ENCODE results near the gene TMEM237.
A peak's percentile ranks its signal among the peaks of the same experiment; 100 is the strongest.
"Not testable (repeated sequence)": the region's sequence is repeated elsewhere in the genome, so short reads cannot be mapped to it uniquely, and the experiment has no call there.

Gene TMEM237, protein sequence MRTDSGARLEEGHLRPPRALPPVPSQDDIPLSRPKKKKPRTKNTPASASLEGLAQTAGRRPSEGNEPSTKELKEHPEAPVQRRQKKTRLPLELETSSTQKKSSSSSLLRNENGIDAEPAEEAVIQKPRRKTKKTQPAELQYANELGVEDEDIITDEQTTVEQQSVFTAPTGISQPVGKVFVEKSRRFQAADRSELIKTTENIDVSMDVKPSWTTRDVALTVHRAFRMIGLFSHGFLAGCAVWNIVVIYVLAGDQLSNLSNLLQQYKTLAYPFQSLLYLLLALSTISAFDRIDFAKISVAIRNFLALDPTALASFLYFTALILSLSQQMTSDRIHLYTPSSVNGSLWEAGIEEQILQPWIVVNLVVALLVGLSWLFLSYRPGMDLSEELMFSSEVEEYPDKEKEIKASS

DNA sequence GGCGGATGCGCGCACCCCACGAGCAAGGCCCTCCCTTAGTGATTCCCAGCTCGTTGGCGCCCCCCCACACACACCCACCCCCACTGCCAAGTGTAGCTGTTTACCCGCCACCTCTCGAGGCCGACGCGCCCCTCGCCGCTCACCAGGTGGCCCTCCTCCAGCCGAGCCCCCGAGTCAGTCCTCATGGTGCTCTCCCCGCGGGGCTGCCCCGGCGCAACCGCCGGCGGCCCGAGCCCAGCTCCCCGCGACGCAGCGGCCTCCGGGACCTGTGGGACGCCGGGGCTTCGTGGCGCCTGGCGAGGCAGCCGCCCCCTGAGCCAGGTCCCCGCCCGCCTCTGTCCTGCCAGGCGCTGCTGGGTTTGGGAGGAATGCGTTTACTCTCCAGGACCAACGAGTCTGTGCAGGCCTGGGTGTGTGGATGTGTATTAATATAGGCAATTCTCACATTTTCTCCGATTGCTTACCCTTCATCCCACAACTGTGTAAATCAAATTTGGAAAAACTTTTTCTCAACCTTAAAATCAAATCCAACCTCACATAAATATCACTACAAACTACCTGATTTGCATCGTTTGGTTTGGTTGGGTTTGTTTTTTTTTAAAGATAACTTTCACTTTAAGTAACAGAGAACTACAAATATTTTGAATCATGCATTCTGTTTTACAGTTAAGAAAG, at the start of gene TMEM237:
Gene TMEM237, minus strand, starts transcription at position 288 of the 675 bp plus-strand sequence. Its CDS starts 103 bp downstream, at position 185.
- peak; percentile 13 for DNase-seq (ENCODE audit: low read depth)

DNA sequence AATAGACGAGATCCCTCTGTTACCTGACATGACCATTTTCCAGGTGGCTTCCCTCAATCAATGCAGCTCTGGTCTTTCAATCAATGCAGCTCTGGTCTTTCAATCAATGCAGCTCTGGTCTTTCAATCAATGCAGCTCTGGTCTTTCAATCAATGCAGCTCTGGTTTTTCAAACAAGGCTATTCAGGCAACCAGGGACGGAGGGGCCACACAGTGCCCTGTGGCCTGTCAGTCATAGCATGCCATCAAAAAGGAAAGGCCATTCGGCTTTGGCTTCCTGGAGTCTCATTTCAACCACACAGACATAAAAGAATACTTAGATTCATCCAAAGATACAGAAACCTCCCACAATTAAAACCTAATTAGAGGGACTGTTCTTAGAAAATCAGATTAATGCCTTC, 41.9 kb upstream of the TMEM237 start:
- DNase-seq (ENCODE audit: low read depth), result no peak

DNA sequence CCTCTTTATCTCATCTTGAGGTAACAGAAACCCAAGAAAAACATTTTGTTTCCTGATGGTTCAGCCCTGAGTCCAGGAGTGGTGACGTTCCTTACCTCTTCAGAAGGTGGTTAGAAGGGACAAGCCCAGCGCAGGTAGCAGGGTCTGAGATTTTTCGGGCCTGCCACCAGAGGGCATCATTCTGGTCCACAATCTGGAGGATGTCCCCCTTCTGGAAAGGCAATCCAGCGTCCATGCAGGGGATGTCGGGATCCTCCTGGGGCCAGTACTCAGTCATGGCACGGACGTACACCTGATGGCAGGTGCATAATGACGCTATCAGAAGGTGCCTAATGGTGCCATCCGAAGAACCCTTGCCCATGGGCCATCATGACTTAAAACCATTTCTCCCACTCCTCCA, 37.4 kb upstream of the TMEM237 start:
- no peak for DNase-seq (ENCODE audit: low read depth)

DNA sequence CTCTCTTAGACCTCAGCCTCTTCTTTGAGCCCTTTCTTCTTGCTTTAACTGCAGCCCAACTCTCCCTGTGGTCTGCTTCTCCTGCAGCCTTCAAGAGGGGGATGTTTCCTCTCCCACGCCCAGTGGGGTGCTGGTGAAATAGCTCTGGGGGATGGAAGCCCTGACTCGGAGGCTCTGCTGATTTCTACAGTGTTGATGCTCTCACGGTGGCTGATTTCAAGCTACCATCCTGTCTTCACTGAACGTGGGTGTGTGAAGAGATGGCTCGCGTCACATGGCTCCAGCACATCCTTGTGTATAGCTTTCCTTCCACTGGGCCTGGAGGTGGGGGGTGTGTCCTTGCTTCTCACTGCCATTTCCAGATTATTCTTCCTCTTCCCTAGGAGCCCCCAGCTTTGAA, 35.1 kb upstream of the TMEM237 start:
- no peak for DNase-seq (ENCODE audit: low read depth)

DNA sequence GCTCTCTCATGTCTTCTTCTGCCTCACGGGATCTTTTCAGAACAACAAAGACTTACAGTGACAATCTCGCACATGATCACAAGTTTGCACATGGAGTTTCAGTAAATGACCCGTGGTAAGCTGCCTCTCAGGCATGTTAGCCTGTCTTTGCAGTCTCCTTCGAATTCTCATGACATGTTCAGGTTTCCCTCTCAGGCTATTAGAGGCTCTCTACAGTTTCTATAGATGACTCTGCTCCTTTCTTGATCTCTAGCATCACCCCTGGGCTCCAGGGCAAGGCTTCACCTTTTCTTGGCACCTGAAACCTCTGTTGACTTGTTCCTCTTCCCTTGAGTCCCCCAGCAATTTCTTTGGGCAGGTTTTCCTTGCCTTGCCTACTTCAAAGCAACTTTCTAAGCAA, 32.2 kb upstream of the TMEM237 start:
- no peak for DNase-seq (ENCODE audit: low read depth)

DNA sequence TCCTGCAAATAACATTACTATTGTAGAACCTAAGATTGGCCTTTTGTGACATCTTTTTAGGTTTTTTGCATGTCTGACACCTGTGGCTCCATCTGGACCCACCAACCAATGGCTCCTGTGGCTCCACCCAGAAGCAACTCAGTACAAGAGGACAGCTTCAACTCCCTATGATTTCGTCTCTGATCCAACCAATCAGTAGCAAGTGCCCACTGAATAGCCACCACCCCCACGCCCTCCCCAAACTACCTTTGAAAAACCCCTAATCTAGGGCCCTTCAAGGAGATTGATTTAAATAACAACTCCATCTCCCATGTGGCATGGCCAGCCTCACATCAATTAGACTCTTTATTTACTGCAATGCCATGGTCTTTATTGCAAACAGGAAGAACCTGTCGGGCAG, 31.5 kb upstream of the TMEM237 start:
- DNase-seq (ENCODE audit: low read depth), result no peak

DNA sequence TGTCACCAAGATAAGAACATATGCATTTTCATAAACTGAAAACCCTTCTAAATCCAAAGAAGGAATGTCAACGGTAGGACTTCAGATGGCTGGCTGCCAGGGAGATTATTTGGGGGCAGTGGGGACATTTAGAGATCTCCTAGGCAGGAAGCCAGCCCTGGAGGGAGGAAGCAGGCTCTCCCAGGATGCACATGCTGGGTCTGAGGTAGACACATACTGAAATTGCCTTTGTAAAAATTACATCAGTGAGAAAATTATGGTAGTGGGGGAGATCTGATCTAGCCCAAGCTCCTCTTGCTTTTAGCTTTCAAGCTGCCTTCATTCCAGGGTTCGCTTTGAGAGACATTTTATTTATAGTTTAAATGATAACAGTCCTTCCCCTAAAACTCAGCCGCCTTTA, 31.0 kb upstream of the TMEM237 start:
- DNase-seq (ENCODE audit: low read depth), result no peak

DNA sequence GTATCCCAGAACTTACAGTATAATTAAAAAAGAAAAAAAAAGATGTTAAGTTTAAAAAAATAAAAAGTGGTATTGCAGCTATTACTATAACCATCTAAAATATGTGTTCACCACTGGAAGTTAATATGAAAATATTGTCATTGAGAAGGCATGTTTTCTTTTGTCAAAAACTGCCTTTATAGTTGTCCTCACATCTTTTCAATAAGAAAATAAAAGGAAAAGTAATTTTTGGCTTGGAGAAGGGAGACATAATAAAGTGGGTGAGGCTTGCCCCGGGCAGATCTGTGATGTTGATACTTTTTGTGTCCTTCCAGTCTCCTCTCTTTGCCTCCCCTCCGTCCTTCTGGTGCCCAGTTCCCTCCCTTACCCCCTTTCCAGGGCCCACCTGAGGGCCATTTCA, 30.2 kb upstream of the TMEM237 start:
- no peak for DNase-seq (ENCODE audit: low read depth)

DNA sequence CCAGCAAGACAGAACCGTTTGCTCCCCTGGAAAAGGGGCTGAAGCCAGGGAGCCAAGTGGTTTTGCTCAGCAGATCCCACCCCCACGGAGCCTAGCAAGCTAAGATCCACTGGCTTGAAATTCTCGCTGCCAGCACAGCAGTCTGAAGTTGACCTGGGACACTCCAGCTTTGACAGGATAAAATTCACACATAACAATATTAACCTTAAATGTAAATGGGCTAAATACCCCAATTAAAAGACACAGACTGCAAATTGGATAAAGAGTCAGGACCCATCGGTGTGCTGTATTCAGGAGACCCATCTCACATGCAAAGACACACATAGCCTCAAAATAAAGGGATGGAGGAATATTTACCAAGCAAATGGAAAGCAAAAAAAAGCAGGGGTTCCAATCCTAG, 27.9 kb upstream of the TMEM237 start:
- DNase-seq (ENCODE audit: low read depth), result not testable (repeated sequence)

DNA sequence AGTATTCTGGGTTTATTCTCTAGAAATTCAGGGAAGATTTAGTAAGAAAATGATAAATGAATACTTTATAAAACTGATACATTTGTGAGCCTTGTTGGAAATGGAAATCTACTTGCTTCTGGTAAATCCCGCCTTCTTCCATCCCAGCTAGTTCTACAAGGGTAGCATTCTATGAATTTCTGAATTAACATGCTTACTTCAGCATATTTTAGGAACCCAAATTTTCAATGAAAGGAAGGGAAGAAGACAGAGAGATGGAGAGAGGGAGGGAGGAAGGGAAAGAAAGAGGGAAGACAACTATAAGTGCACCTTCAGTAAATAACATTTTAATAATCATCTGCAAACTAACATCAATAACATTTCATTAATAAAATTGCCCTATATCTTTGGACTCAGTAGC, 26.6 kb upstream of the TMEM237 start:
- no peak for DNase-seq (ENCODE audit: low read depth)

DNA sequence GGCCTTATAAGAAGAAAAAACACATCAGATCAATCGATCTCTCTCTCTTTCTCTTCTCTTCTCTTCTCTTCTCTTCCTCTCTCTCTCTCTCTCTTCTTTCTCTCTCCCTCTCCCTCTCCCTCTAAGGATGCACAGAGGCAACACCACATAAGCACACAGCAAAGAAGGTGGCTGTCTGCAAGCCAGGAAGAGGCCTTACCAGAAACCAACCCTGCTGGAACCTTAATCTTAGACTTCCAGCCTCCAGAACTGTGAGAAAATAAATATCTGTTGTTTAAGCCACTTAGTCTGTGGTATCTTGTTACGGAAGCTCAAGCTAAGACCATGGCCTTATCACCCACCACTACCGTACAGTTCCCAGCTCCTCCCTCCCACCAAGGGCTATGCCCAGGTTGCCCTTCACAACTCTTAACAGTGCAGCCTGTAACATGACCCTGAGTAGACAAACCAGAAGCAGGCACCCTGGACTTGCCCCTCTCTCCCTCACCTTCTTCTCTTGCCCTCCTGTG, 25.2 kb upstream of the TMEM237 start:
- DNase-seq (ENCODE audit: low read depth), result no peak

DNA sequence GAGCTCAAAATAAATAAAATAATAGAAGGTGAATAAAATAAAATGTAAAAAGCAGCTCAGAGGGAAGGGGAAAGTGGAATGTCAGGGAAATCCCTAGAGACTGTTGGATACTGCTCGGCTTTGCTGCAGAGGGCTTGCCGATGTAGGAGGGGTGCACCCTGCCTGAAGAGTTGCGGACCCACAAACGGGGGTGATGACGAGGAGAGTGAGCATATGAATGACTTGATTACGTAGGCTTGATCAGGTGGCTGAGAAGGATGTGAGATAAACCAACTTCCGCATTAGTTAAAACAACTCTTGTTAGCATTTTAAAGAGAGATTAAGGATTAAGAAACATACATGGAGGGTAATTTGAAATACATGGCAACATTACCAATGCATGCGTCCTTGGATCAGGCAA, 21.0 kb upstream of the TMEM237 start:
- DNase-seq (ENCODE audit: low read depth), result no peak

DNA sequence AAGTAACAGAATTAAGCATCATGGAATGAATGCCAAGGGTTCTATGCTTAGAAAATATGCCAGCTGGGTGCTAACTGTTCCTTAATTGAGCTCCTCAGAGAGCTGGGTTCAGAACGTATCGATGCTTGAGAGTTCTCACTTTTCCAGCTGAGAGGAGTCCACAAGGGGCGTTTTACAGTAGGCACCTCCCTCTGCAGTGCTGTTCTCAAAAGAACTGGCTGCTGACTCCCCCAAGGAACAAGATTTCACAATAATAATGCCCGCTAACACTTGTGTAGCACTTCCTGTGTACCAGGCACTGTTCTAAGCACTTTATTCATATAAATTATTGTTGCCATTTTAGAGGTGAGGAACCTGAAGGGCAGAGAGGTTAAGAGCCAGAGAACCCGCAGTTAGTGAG, 18.1 kb upstream of the TMEM237 start:
- DNase-seq (ENCODE audit: low read depth), result no peak

DNA sequence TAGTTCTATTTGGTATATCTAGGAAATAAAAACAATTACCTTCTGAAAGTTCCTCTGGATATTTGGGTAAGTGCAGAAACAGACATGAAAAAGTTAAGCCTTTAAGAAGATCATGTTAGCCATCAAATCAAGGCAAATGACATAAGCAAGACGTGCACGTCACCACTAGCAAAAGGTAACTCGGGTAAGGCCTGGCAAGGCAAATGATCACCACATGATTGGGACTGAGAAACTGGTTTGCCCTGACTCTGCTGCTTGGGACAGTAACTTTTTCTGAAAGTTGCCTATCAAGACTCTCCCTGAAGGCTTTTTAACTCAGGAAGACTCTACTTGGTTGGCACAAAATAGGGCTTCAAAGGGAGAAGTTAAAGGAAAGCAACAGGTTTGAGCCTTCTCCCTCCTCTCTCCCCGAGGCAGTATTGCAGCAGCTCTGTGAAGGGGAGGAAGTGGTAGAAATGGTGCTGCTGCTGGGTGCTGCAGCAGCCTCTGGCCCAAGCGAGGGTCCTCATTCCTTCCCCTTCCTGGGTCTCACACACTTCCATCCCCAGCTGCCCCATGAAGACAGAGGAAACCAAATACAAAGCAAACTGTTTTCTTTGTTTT, 17.1 kb upstream of the TMEM237 start:
- no peak for DNase-seq (ENCODE audit: low read depth)

DNA sequence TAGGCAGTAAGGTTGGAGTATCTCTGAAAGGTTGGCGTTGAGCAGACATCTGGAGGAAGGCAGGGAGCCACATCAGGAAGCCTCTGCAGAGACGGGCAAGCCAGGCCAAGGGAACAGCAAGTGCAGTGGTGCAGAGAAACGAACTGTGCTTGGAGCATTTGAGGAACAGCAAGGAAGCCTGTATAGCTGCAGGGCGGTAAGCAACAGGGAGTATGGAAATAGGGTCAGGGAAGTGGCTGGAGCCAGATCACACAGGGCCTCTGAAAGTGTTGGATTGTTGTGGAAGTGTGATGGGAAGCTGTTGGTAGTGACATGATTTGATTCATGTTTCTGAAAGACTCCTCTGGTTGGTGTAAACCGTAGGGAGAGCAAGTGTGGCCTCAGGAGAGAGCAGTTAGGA, 13.4 kb upstream of the TMEM237 start:
- DNase-seq (ENCODE audit: low read depth), result no peak

DNA sequence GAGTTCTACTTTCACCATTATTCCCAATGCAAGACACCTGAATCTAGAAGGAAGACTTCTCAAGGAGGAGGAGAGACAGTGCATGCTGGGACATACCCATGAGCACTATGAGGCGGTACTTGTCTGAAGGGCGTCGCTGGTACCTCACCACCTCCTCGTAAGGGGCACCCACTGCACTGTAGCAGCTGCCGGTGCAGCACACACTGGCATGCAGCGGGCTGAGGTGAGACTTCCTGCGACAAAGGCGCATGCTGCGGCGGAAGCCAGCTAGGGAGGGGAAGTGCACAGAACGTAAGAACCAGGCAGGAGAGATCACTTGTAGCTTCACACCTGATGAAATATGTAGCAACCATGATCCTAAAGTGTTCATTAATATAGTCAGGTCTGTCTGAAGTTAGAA, 12.8 kb upstream of the TMEM237 start:
- no peak for DNase-seq (ENCODE audit: low read depth)

DNA sequence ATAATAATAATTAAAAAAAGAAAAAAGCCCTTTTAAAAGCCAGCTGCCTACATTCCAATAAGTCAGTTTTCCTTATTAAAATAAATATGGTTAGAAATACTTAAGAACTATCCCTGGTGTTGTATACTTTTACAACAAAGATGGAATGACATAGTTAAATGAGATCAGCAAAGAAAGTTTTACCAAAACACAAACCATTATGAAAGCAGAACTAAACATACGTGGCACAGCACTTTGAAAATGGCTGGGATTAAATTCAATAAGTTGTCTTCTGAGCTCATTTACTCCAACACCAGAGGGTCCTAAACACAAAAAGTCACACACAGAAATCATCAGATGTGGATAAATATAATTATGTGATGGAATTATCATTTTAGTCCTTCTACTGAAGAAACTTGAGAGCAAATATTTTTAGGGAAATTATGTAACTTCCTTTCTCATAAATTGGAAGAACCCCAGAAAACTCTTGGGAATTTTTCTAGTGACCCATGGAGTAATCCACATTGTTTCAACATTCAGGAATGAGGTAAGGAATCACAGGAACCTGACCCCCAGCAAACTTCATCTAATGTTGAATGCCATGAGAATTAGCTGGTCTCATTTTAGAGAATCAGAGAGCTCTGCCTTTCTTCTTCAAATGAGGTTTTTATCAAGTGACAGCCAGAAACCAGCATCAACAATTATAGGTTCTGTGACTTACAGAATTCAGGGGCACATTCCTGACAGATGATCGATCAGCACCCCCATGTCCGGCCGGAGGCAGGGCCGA, 11.5 kb upstream of the TMEM237 start:
- no peak for DNase-seq (ENCODE audit: low read depth)

DNA sequence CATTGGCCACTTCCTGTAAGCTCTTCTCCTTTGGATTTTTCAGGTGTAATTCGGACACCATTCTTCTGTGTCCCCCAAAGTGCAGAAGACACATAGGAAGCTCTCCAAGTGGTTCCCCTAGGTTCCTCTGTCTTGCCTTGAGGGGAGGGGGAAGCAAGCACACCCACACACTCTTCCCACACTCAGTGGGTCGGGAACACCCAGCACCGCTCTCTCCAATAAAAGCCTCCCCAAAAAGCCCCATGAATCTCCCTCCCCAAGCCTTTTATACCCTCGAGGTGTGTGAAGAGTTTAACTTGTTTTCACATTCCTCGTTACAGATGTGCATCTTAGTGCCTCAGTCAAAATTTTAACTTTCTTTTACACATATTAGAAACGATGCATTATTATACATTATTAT, 9.9 kb upstream of the TMEM237 start:
- DNase-seq (ENCODE audit: low read depth), result no peak

DNA sequence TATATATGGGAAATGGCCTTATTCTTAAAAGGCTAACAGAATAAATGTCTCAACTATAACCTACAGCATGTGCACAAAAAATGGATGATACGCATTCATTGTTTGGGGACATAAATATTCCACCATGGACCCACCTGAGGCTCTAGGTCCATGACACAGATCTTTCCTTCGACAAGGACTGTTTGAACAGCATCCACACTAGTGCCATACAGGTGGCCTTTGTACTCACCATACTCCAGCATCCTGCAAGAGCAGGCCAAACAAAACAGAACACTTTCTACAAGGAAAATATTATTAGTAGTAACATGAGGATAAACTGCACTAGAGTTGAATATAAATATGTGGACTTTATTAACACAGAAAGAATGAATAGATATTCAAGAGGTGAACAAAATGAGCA, 6.1 kb upstream of the TMEM237 start:
- DNase-seq (ENCODE audit: low read depth), result no peak

DNA sequence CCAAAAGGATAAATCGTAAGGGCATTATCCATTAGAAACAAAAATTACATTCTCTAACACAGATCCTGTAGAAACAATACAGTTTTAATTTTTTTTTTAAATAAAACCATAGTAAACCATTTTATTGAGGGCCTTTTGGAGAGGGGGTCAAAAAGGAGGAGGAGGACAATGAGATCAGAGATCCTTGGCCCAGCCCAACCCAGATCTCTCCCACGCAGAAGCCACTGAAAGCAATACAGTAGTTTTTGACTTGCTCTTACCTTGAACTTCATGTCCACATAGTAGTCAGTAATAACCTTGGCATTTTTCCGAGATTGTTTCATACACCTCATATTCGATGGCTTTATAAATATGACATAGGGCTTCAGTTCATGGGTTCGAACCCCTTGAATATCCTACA, 4.1 kb upstream of the TMEM237 start:
- no peak for DNase-seq (ENCODE audit: low read depth)

DNA sequence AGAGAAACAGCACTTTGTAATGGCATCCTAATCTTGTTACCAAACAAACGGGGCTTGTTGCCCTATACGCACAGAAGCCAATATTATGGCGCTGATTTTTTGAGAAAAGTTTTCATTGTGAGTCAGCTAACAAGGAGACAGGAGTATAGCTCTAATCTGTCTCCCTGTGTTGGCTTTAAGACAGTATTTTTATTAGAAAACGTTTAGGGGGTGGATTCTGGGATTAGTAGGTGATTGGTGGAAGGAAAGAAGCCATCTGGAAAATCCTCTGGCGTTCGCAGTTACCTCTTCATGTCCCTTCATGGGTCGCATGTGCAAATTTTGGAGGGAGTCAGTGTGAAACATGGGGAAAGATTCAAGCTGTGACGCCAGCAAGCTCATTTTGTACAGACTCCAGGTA, 698 bp upstream of the TMEM237 start:
- no peak for DNase-seq (ENCODE audit: low read depth)

DNA sequence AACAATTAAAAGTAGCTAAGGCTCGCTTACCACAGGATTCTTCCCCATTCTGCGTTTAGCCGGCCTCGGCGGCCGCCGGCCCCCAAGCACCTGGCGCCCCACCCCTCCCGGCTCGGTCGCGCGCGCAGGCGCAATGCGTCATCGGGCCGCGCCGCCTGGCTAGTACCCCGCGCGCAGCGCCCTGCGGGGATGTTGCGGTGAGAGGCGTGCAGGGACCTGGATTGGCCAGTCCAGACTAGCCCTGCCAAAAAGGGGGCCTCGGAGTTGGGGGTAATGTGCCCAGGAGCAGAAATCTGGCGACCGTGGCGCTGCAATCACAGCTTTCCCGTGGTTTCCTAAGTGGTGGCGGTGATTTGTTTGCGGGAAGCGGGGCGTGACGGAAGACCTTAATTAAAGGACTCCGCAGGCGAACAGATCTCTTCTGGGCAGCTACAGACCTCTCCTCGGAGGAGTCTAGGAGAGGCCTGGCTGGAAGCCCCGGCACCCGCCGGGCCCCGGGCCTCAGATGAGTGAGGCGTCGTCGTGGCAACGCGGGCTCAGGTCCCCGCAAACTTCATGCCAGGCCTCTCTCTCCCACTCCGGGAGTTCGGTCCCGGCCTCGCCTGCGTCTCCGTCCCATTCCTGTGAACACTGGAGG, 606 bp downstream of the TMEM237 start:
- peak; percentile 73 for DNase-seq (ENCODE audit: low read depth)

All from stimulated activated CD8-positive, alpha-beta memory T cell treated with anti-CD3 and anti-CD28 coated beads, Interleukin-15, amount 100 ng/mL, for 24 hours (primary cell).